HCT116 (cell line): ENCODE measurements around the gene TRIM41. TPM values are rescaled to one million over a fixed set of nuclear protein-coding genes. Genes with fewer than 3 reads are reported as not detected.

Experiments
- ATAC-seq: fragments of 200-7000 bp; cut with Tn5 transposase; 2 replicates; pipeline ENCODE4 v1.9.1; 2020; ENCODE audit warnings: mild to moderate bottlenecking, moderate library complexity
- BruUV-seq: library from RNA; stranded (reverse); fragments of 400-500 nt; replicated peaks from 2 replicates; lab custom pipeline; 2021; lab: Mats Ljungman, UMichigan
- CTCF ChIA-PET: fragments of 300-600 bp; sonication (Branson Sonifier 250); formaldehyde crosslinking; loops from one replicate; lab custom pipeline; 2021; ENCODE audit warnings: antibody characterized with exemption; lab: Charles Lee
- POLR2A ChIA-PET: fragments of 300-600, 350-600 bp; sonication (Branson Sonifier 250); formaldehyde crosslinking; loops from one replicate; lab custom pipeline; 2021; ENCODE audit warnings: antibody characterized with exemption; lab: Charles Lee
- RAD21 ChIA-PET, 2 experiments: fragments of 300-600 bp; sonication (Branson Sonifier 250); formaldehyde crosslinking; loops; one replicate each; lab custom pipeline; 2023; ENCODE audit warnings: low total read pairs in 2 of 2; ENCODE audit not compliant: uncharacterized antibody in 2 of 2, unreplicated experiment in 2 of 2, low non-redundant PET in 1 of 2; lab: Charles Lee
- DNase-seq: peaks from one replicate; pipeline ENCODE4 v3.0.0-alpha.2; 2010; ENCODE audit warnings: low read depth, low spot score
- H2AFZ ChIP-seq: fragments of 200-600 bp; shearing (Covaris generic), sonication (generic); 2 replicates; pipeline ENCODE4 v1.6.1; 2017; ENCODE audit warnings: low read depth, mixed run types, mixed read lengths, antibody characterized with exemption, low read length; ENCODE audit not compliant: poor library complexity, severe bottlenecking
- H3K27ac ChIP-seq: 2 replicates; pipeline ENCODE4 v1.5.1; 2012; ENCODE audit warnings: low read depth, low read length
- H3K27me3 ChIP-seq: fragments of 200-600 bp; sonication (generic); 2 replicates; pipeline ENCODE4 v1.6.1; 2016; ENCODE audit warnings: mixed run types, low read length, mixed read lengths; ENCODE audit not compliant: insufficient read depth
- H3K36me3 ChIP-seq, 2 experiments: fragments of 200-500 bp in 1 of 2; fragments of 200-600 bp in 1 of 2; sonication (Bioruptor generic) in 1 of 2; sonication (generic) in 1 of 2; 2 replicates each; pipeline versions ENCODE4 v1.5.1 to v1.6.1; 2014 to 2016; ENCODE audit warnings: low read length in 2 of 2, inconsistent platforms in 1 of 2, mixed read lengths in 1 of 2, mixed run types in 1 of 2; ENCODE audit not compliant: insufficient read depth in 2 of 2, control insufficient read depth in 1 of 2
- H3K4me1 ChIP-seq, 2 experiments: fragments of 200-600 bp in 1 of 2; sonication (generic) in 1 of 2; 2 replicates each; pipeline versions ENCODE4 v1.5.1 to v1.6.1; 2012 to 2017; ENCODE audit warnings: low read length in 2 of 2, inconsistent platforms in 1 of 2, mild to moderate bottlenecking in 1 of 2, mixed read lengths in 1 of 2, mixed run types in 1 of 2, moderate library complexity in 1 of 2; ENCODE audit not compliant: insufficient read depth in 2 of 2, control insufficient read depth in 1 of 2
- H3K4me2 ChIP-seq: fragments of 200-600 bp; sonication (generic); 2 replicates; pipeline ENCODE4 v1.6.1; 2017; ENCODE audit warnings: mixed run types, low read length, mixed read lengths
- H3K4me3 ChIP-seq, 2 experiments: fragments of 200-600 bp in 1 of 2; sonication (generic) in 1 of 2; replicated peaks in 1 of 2; 2 replicates each; pipeline ENCODE4 v1.5.1; 2011 to 2016; ENCODE audit warnings: low read length in 2 of 2, control low read depth in 1 of 2, low read depth in 1 of 2, mild to moderate bottlenecking in 1 of 2, mixed read lengths in 1 of 2, mixed run types in 1 of 2
- H3K79me2 ChIP-seq: fragments of 200-600 bp; sonication (generic); 2 replicates; pipeline ENCODE4 v1.6.1; 2017; ENCODE audit warnings: mild to moderate bottlenecking, mixed run types, low read length, moderate library complexity, mixed read lengths; ENCODE audit not compliant: insufficient read depth
- H3K9ac ChIP-seq: fragments of 200-600 bp; sonication (generic); 2 replicates; pipeline ENCODE4 v1.6.1; 2016; ENCODE audit warnings: low read length, mixed read lengths
- H3K9me2 ChIP-seq: fragments of 200-600 bp; sonication (generic), shearing (Covaris generic); 2 replicates; pipeline ENCODE4 v1.6.1; 2017; ENCODE audit warnings: mixed run types, mild to moderate bottlenecking, moderate library complexity; ENCODE audit not compliant: insufficient read depth
- H3K9me3 ChIP-seq, 2 experiments: fragments of 200-500 bp in 1 of 2; fragments of 200-600 bp in 1 of 2; sonication (Bioruptor generic) in 1 of 2; sonication (generic) in 1 of 2; 2 replicates each; pipeline ENCODE4 v1.6.1; 2014 to 2017; ENCODE audit warnings: low read length in 2 of 2, mixed read lengths in 2 of 2, inconsistent platforms in 1 of 2, low read depth in 1 of 2, mild to moderate bottlenecking in 1 of 2, mixed run types in 1 of 2, moderate library complexity in 1 of 2; ENCODE audit not compliant: control insufficient read depth in 1 of 2, insufficient read depth in 1 of 2
- H4K20me1 ChIP-seq: fragments of 200-600 bp; sonication (generic), shearing (Covaris generic); 2 replicates; pipeline ENCODE4 v1.6.1; 2017; ENCODE audit warnings: mixed run types, mild to moderate bottlenecking, moderate library complexity; ENCODE audit not compliant: insufficient read depth
- ATF3 ChIP-seq: IDR thresholded peaks from 2 replicates; pipeline ENCODE4 v1.6.1; 2012
- CBX3 ChIP-seq: IDR thresholded peaks from 2 replicates; pipeline ENCODE4 v1.6.1; 2012; ENCODE audit warnings: low read depth
- CEBPB ChIP-seq: IDR thresholded peaks from 2 replicates; pipeline ENCODE4 v1.6.1; 2012; ENCODE audit warnings: low read depth
- CTCF ChIP-seq, 3 experiments: fragments of 200-600 bp in 1 of 3; sonication (generic) in 1 of 3; IDR thresholded peaks in 2 of 3; conservative IDR thresholded peaks in 1 of 3; 2 replicates each; pipeline ENCODE4 v1.5.1; 2012 to 2017; ENCODE audit warnings: low read depth in 2 of 3, low read length in 2 of 3, antibody characterized with exemption in 1 of 3, borderline replicate concordance in 1 of 3, control low read depth in 1 of 3, mild to moderate bottlenecking in 1 of 3, mixed read lengths in 1 of 3, mixed run types in 1 of 3, moderate library complexity in 1 of 3; ENCODE audit not compliant: insufficient read depth in 1 of 3
- EGR1 ChIP-seq: IDR thresholded peaks from 2 replicates; pipeline ENCODE4 v1.6.1; 2012; ENCODE audit warnings: low read depth
- ELF1 ChIP-seq: IDR thresholded peaks from 2 replicates; pipeline ENCODE4 v1.6.1; 2012; ENCODE audit warnings: low read depth, borderline replicate concordance
- EZH2 ChIP-seq: fragments of 200-600 bp; sonication (generic); IDR thresholded peaks from 2 replicates; pipeline ENCODE4 v1.6.1; 2017; ENCODE audit warnings: antibody characterized with exemption, mixed run types
- FOSL1 ChIP-seq: IDR thresholded peaks from 2 replicates; pipeline ENCODE4 v1.6.1; 2012; ENCODE audit warnings: low read depth
- JUND ChIP-seq: IDR thresholded peaks from 2 replicates; pipeline ENCODE4 v1.6.1; 2012
- MAX ChIP-seq: IDR thresholded peaks from 2 replicates; pipeline ENCODE4 v1.6.1; 2012
- POLR2AphosphoS5 ChIP-seq: IDR thresholded peaks from 2 replicates; pipeline ENCODE4 v1.6.1; 2011; ENCODE audit warnings: mild to moderate bottlenecking, low read depth, low read length, moderate library complexity
- REST ChIP-seq: IDR thresholded peaks from 2 replicates; pipeline ENCODE4 v1.6.1; 2012; ENCODE audit warnings: low read depth
- SP1 ChIP-seq: IDR thresholded peaks from 2 replicates; pipeline ENCODE4 v1.6.1; 2012; ENCODE audit warnings: low read depth
- SRF ChIP-seq: IDR thresholded peaks from 2 replicates; pipeline ENCODE4 v1.6.1; 2012; ENCODE audit warnings: low read depth
- TCF7L2 ChIP-seq: IDR thresholded peaks from 2 replicates; pipeline ENCODE4 v1.7.0; 2011; ENCODE audit warnings: borderline replicate concordance, inconsistent platforms; ENCODE audit not compliant: insufficient read depth, insufficient read length; ENCODE audit errors: extremely low read depth
- ZBTB33 ChIP-seq: IDR thresholded peaks from 2 replicates; pipeline ENCODE4 v1.6.1; 2011; ENCODE audit warnings: mild to moderate bottlenecking, low read length, moderate library complexity; ENCODE audit not compliant: insufficient replicate concordance; ENCODE audit errors: extremely low read depth
- ZFX ChIP-seq: fragments of 450-650 bp; IDR thresholded peaks from 2 replicates; pipeline ENCODE4 v1.6.1; 2017
- intact Hi-C: fragments of 100-400 bp; cut with micrococcal nuclease; formaldehyde crosslinking; loops from 2 replicates; pipeline ENCODE4 v1.10.0; 2022
- total RNA-seq: library from RNA; stranded (reverse); gene quantifications from one replicate; pipeline ENCODE4 v1.2.1, GENCODE V29; 2021; ENCODE audit not compliant: unreplicated experiment

TRIM41 gene
- total RNA-seq, 1 experiment from 2014 or later = 51.8 TPM

- Histone ChIP-seq H2AFZ (peak overlapping the region; percentile 97), H3K9me2 (no peaks in the 10 kb centered on the region), H3K4me2 (peak overlapping the region; percentile 90), H3K4me1 (peaks cover 13 to 53% of the 10 kb centered on the region in 2 experiments; a peak in 3 of 4 replicates), H3K27me3 (no peaks in the 10 kb centered on the region), H3K27ac (peak overlapping the region; percentile 71), H3K9me3 (no peaks in the 10 kb centered on the region), H4K20me1 (no peaks in the 10 kb centered on the region), H3K9ac (peak overlapping the region; percentile 64), H3K36me3 (no peaks in the 10 kb centered on the region), H3K79me2 (no peaks in the 10 kb centered on the region), H3K4me3 (peak overlapping the region; percentile 39 to 58)
- CTCF ChIA-PET = interaction anchor here (0.9 to 2.9 kb wide), 9 partner anchors 8 to 389 kb away, joined by 3 to 9 read pairs (median 4); no protein-coding TSS in a partner anchor
- POLR2A ChIA-PET = interaction anchor here (1.0 to 2.0 kb wide), 7 partner anchors 12 to 50 kb away, joined by 3 to 7 read pairs (median 4); partner anchors contain the start of gene TRIM41
- ATAC-seq = peak; percentile 72
- TSS peak; percentile 62 for BruUV-seq
- intact Hi-C loops = loop anchor here (1.0 to 5.0 kb wide), 4 partner anchors 15 to 311 kb away; partner anchors contain the start of genes TRIM41 and ZFP62
- RAD21 ChIA-PET = interaction anchor here (0.6 to 1.1 kb wide), 2 partner anchors 22 to 34 kb away, joined by 3 to 4 read pairs; no protein-coding TSS in a partner anchor
- DNase-seq = peak; percentile 86
- TF ChIP-seq EZH2 = no peak
- no peak for TF ChIP-seq SP1
- no peak for TF ChIP-seq FOSL1
- no peak for TF ChIP-seq ATF3
- peak in 1 of 3 experiments; percentile 3; a peak in 1 of 6 replicates for TF ChIP-seq CTCF (IDR thresholded peaks at IDR 0.05 in 2 of 3, conservative IDR thresholded peaks at IDR 0.05 in 1 of 3; ENCODE audit: borderline replicate concordance in 1 of 3, insufficient read depth in 1 of 3, low read depth in 2 of 3, low read length in 2 of 3)
- TF ChIP-seq MAX = no peak
- TF ChIP-seq CEBPB = no peak
- peak; percentile 33 for TF ChIP-seq TCF7L2
- TF ChIP-seq JUND = no peak
- TF ChIP-seq CBX3 = no peak
- TF ChIP-seq EGR1 = no peak
- TF ChIP-seq ZBTB33 = peak; percentile 32
- TF ChIP-seq ELF1 = no peak
- TF ChIP-seq SRF = no peak
- TF ChIP-seq ZFX = no peak
- no peak for TF ChIP-seq POLR2AphosphoS5
- no peak for TF ChIP-seq REST
Observed at GRCh38 chr5:181173420-181174342, 49.4 kb upstream of the TRIM41 start.
